ENCODE data around the gene SLC23A3. TPM values are rescaled to one million over a fixed set of nuclear protein-coding genes. Genes with fewer than 3 reads are reported as not detected.
A peak's percentile ranks its signal among the peaks of the same experiment; 100 is the strongest.
"Not testable (repeated sequence)": the region's sequence is repeated elsewhere in the genome, so short reads cannot be mapped to it uniquely, and the experiment has no call there.

SLC23A3 gene
- total RNA-seq, 2 experiments from 2014 or later, result 1.1 to 1.6 TPM

DNA sequence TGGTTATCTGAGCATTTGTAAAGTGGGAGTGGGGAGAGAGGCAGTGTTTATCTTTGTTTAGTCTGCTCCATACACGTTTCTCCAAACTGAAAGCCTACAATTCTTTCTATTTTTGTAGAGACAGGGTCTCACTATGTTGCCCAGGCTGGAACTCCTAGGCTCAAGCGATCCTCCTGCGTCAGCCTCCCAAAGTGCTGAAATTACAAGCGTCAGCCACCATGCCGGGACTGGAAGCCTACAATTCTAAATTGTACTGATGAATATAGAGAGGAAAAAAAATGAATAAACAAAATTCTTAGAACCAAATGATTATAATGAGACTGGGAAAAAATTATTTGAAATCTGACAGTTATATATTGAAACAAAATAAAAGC is 35.3 kb upstream of the SLC23A3 start:
- intact Hi-C loops (cut with micrococcal nuclease), result loop anchor here (5.0 kb wide), 1 partner anchor 33 kb away; the partner anchor contains the start of gene SLC23A3
- Mint-ChIP-seq H3K4me1 (ENCODE audit: low read depth) (peaks cover 39% of the 10 kb centered on the region), H3K9me3 (peaks cover 10% of the 10 kb centered on the region), H3K27me3 (no peaks in the 10 kb centered on the region), H3K4me3 (peak overlapping the region; percentile 90), H3K36me3 (ENCODE audit: low read depth) (peaks cover 19% of the 10 kb centered on the region), H3K27ac (peak overlapping the region; percentile 44)
- POLR2A ChIA-PET, result interaction anchor here (1.1 to 3.2 kb wide), 5 partner anchors 8 to 50 kb away, joined by 3 to 27 read pairs (median 4); partner anchors contain the start of genes ABCB6 and CNPPD1
- CTCF ChIA-PET, result interaction anchor here (0.9 to 2.3 kb wide), 3 partner anchors 13 to 90 kb away, joined by 4 to 17 read pairs (median 7); no protein-coding TSS in a partner anchor
- DNase-seq, result no peak
- ATAC-seq, result no peak
- TF ChIP-seq, protein P1, sequence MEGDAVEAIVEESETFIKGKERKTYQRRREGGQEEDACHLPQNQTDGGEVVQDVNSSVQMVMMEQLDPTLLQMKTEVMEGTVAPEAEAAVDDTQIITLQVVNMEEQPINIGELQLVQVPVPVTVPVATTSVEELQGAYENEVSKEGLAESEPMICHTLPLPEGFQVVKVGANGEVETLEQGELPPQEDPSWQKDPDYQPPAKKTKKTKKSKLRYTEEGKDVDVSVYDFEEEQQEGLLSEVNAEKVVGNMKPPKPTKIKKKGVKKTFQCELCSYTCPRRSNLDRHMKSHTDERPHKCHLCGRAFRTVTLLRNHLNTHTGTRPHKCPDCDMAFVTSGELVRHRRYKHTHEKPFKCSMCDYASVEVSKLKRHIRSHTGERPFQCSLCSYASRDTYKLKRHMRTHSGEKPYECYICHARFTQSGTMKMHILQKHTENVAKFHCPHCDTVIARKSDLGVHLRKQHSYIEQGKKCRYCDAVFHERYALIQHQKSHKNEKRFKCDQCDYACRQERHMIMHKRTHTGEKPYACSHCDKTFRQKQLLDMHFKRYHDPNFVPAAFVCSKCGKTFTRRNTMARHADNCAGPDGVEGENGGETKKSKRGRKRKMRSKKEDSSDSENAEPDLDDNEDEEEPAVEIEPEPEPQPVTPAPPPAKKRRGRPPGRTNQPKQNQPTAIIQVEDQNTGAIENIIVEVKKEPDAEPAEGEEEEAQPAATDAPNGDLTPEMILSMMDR (IDR thresholded peaks at IDR 0.05), result no peak

DNA sequence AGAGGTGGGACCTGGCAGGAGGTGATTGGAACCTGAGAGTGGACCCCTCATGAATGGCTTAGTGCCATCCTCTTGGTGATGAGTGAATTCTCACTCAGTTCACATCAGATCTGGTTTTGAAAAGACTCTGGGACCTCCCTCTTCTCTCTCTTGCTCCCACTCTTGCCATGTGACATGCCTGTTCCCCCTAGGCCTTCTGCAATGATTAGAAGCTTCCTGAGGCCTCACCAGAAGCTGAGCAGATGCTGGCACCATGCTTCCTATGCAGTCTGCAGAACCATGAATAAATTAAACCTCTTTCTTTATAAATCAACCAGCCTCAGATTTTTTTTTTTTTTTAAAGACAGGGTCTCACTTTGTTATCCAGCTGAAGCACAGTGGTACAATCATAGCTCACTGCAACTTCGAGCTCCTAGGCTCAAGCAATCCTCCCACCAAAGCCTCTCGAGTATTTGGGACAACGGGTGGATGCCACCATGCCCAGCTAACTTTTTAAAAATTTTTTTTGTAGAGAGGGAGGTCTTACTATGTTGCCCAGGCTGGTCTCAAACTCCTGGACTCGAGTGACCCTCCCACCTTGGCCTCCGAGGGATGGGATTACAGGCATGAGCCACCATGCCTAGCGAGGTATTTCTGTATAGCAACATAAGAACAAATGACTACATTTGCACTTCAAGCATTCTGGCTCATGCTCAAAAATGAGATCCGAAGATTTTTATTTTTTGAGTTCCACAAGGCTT is 34.8 kb upstream of the SLC23A3 start:
- Mint-ChIP-seq H3K27me3 (no peaks in the 10 kb centered on the region), H3K36me3 (ENCODE audit: low read depth) (peaks cover 14% of the 10 kb centered on the region), H3K4me3 (no peak overlapping the region), H3K9me3 (peaks cover 10% of the 10 kb centered on the region), H3K27ac (no peak overlapping the region), H3K4me1 (ENCODE audit: low read depth) (peaks cover 33% of the 10 kb centered on the region)
- TF ChIP-seq, protein P1 (IDR thresholded peaks at IDR 0.05), result no peak
- DNase-seq (no peak), ATAC-seq (no peak)
- intact Hi-C loops (cut with micrococcal nuclease), result loop anchor here (5.0 kb wide), 1 partner anchor 32 kb away; the partner anchor contains the start of gene SLC23A3
- ChIA-PET CTCF (interaction anchor here (0.9 to 1.2 kb wide), 2 partner anchors 14 to 91 kb away, joined by 3 to 4 read pairs; no protein-coding TSS in a partner anchor), POLR2A (interaction anchor here (1.3 to 1.9 kb wide), 4 partner anchors 11 to 50 kb away, joined by 3 to 4 read pairs (median 3); partner anchors contain the start of gene ABCB6)

DNA sequence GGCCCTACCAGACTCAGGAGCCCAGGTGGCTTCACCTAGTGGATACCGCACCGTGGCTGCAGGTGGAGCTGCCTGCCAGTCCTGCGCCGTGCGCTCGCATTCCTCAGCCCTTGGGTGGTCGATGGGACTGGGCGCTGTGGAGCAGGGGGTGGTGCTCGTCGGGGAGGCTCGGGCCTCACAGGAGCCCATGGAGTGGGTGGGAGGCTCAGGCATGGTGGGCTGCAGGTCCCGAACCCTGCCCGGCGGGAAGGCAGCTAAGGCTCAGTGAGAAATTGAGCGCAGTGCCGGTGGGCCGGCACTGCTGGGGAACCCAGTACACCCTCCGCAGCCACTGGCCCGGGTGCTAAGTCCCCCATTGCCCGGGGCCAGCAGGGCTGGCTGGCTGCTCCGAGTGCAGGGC is 31.5 kb upstream of the SLC23A3 start:
- Mint-ChIP-seq H3K27ac (peak overlapping the region; percentile 90), H3K9me3 (peaks cover 10% of the 10 kb centered on the region), H3K4me1 (ENCODE audit: low read depth) (peaks cover 21% of the 10 kb centered on the region)
- H3K36me3 Mint-ChIP-seq (ENCODE audit: low read depth); DNase-seq; intact Hi-C loops (cut with micrococcal nuclease); ATAC-seq; H3K4me3 Mint-ChIP-seq; H3K27me3 Mint-ChIP-seq: not testable (repeated sequence)
- ChIA-PET CTCF (interaction anchor here (0.8 to 2.1 kb wide), 4 partner anchors 10 to 42 kb away, joined by 3 to 9 read pairs (median 6); no protein-coding TSS in a partner anchor), POLR2A (interaction anchor here (1.1 to 2.8 kb wide), 12 partner anchors 8 to 206 kb away, joined by 3 to 26 read pairs (median 5); partner anchors contain the start of gene TUBA4A)

DNA sequence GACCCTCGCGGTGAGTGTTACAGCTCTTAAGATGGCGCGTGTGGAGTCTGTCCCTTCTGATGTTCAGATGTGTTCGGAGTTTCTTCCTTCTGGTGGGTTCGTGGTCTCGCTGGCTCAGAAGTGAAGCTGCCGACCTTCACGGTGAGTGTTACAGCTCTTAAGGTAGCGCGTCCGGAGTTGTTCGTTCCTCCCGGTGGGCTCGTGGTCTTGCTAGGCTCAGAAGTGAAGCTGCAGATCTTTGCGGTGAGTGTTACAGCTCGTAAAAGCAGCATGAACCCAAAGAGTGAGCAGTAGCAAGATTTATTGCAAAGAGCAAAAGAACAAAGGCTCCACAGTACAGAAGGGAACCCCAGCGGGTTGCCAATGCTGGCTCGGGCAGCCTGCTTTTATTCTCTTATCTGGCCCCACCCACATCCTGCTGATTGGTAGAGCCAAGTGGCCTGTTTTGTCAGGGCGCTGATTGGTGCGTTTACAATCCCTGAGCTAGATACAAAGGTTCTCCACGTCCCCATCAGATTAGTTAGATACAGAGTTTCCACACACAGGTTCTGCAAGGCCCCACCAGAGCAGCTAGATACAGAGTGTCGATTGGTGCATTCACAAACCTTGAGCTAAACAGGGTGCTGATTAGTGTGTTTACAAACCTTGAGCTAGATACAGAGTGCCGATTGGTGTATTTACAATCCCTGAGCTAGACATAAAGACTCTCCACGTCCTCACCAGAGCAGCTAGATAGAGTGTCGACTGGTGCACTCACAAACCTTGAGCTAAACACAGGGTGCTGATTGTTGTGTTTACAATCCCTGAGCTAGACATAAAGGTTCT is 30.9 kb upstream of the SLC23A3 start:
- DNase-seq, result peak; percentile 70
- ATAC-seq; H3K27me3 Mint-ChIP-seq; H3K36me3 Mint-ChIP-seq (ENCODE audit: low read depth); intact Hi-C loops (cut with micrococcal nuclease): not testable (repeated sequence)
- POLR2A ChIA-PET, result interaction anchor here (0.6 to 2.8 kb wide), 25 partner anchors 9 to 206 kb away, joined by 3 to 26 read pairs (median 4); partner anchors contain the start of genes CNPPD1, DNAJB2, GLB1L and STK16
- Mint-ChIP-seq H3K9me3 (peaks cover 10% of the 10 kb centered on the region), H3K4me1 (ENCODE audit: low read depth) (peaks cover 17% of the 10 kb centered on the region), H3K27ac (peak overlapping the region; percentile 90), H3K4me3 (peak overlapping the region; percentile 75)
- CTCF ChIA-PET, result interaction anchor here (0.8 to 2.1 kb wide), 10 partner anchors 11 to 98 kb away, joined by 3 to 9 read pairs (median 4); no protein-coding TSS in a partner anchor

DNA sequence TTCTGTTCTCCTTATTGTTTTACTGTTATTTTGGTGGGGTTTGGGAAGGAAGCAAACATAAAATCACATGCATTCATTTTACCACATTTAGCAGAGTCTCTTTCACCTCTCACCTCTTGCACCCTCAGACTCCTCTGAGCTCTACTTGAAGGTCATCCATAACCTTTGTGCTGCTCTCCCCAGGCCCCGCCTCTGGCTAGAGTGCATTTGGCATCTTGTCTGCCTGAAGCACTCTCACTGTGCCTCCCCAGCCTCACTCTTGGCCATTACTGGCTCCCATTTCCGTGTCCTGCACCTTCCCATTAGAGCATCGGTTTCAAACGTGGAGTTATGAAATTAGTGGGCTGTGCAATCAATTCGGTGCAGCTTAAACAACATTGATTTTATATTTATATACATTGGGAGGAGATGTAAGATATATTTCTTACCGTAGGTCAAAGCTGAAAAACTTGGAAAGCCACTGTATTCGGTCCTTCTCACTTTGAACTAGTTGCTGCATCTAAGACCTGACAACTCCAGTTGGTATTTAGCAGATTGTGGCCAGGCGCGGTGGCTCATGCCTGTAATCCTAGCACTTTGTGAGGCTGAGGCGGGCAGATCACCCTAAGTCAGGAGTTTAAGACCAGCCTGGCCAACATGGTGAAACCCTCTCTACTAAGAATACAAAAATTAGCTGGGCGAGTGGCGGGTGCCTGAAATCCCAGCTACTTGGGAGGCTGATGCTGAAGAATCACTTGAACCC is 29.8 kb upstream of the SLC23A3 start:
- peak overlapping the region; percentile 40 for H3K27ac Mint-ChIP-seq
- TF ChIP-seq, protein P1 (IDR thresholded peaks at IDR 0.05), result no peak
- ATAC-seq, result peak; percentile 71
- ChIA-PET CTCF (interaction anchor here (0.7 to 2.1 kb wide), 11 partner anchors 10 to 126 kb away, joined by 3 to 9 read pairs (median 4); no protein-coding TSS in a partner anchor), POLR2A (interaction anchor here (0.5 to 2.8 kb wide), 15 partner anchors 8 to 95 kb away, joined by 3 to 26 read pairs (median 4); partner anchors contain the start of genes CNPPD1, DNAJB2, GLB1L and STK16)
- no peaks in the 10 kb centered on the region for H3K27me3 Mint-ChIP-seq
- no peak for DNase-seq
- H3K4me1 Mint-ChIP-seq (ENCODE audit: low read depth), result peaks cover 17% of the 10 kb centered on the region
- peaks cover 10% of the 10 kb centered on the region for H3K9me3 Mint-ChIP-seq
- peak overlapping the region; percentile 62 for H3K4me3 Mint-ChIP-seq
- intact Hi-C loops (cut with micrococcal nuclease), result no loop called here
- peaks cover 4% of the 10 kb centered on the region for H3K36me3 Mint-ChIP-seq (ENCODE audit: low read depth)
